SKM-1 treated with dmso at 0.1 percent for 144 hours (cell line): ENCODE results near the gene STAT5B.
A peak's percentile ranks its signal among the peaks of the same experiment; 100 is the strongest.
"Not testable (repeated sequence)": the region's sequence is repeated elsewhere in the genome, so short reads cannot be mapped to it uniquely, and the experiment has no call there.

Experiments
- DNase-seq: peaks from one replicate; lab custom pipeline; 2025; ENCODE audit not compliant: unreplicated experiment; lab: John Stamatoyannopoulos, UW

STAT5B gene

DNA sequence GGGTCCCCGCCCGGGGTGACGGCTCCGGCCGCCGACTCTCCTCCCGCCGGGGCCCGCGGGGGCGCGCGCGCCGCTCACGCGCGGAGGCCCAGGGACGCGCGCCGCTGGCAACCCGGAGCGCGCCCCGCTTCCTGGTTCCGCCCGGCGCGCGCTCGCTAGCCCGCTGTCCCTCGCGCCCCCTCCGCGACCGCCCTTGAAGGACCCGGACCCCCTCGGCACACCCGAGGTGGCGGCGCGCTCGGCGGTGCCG lies at the start of gene STAT5B:
STAT5B (minus strand) TSS at position 33 of the 250 bp plus-strand sequence. CDS start 44,264 bp downstream, outside the sequence.
- peak; percentile 43 for DNase-seq

DNA sequence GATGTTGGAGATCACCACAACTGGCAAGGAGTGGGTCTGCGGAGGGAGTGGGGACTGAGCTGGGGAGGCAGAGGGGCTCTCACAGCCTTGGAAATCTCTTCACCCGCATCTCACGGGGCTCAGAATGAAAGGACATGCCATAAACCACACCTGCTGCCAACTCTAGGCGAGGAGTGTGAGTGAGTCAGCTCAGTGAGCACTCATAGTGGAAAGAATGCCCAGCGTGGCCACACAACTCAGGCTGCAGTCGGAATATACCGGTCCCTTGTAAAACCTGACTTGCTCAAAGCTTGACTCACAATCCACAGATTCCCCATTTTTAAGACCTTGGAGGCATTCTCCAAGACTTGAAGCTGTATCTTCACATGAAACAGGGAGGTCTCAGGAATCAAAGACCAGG lies 48.8 kb upstream of the STAT5B start:
- DNase-seq, result no peak

DNA sequence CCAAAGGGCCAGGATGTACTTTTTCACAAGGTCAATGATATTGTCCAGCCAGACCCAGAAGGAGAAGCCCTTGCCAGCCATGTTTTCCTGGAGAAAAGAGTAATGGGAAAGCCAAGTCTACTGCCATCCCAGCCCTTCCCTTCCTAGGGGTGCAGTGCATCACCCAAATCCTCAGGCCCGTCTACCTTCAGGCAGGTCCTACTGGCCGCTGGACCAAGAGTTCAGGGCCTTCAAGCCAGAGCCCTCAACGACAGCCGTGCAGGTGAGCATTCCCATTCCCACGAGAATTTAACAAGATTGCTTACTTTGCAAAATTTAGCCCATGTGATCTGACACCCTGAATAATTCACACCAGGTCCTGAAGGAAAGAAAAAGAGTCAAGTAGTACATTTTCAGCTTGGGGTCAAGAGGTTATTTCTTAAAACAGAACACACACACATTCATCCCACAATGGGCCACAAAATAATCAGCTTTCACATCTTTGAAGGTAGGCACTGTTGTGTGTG lies 47.1 kb upstream of the STAT5B start:
- DNase-seq, result no peak

DNA sequence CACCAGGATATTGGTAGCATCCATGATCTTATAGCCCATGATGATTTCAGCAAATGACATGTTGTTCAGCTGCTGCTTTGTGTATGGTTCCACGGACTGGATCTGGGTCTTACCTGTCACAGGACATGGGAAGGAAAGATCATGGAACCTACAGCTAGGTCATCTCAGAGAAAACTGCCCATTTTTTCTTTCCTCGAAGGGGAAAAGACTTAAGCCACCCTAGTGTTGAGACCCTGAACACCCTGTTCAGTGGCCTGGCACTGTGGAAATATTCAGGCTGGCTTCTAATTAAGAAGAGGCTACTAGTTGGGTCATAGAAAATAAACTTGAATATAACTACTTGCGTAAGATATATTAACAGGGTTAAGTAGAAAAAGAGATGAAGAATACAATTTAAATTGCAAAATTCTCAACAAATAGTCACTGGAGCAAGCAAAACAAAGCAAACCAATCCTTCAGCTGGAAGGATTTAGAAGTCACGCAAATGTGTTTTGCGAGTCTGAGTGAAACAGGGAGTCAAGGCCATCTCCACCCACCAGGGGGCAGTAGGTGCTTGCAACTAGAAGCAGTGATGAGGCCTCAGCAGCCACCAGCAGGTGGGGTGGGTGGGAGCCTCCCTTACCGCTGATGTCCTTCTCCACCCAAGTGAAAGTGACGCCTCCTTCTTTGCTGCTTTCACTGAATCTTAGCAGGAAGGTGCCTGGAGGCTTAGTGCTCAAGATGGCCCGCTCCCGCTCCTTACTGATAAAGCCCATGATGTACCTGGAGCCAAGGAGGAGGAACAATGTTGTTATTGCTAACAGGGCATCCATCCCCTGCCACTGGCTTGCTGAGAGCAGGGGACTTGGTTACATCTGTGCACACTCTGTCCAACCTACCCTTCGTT lies 46.4 kb upstream of the STAT5B start:
- peak; percentile 84 for DNase-seq

DNA sequence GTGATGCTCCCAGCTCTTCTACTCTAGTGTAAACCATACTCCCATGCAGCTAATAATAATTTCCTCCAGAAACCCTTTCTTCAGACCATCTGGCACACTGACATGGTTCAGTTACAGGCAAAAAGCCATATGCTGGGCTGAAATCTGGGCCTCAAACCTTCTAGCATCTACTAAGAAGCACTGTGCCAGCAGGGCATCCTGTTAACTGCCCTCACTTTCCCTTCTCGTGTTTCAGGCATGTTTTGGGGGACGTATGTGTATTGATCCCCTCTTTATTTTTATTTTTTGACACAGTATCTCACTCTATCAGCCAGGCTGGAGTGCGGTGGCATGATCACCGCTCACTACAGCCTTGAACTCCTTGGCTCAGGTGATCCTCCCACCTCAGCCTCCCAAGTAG lies 45.4 kb upstream of the STAT5B start:
- DNase-seq, result no peak

DNA sequence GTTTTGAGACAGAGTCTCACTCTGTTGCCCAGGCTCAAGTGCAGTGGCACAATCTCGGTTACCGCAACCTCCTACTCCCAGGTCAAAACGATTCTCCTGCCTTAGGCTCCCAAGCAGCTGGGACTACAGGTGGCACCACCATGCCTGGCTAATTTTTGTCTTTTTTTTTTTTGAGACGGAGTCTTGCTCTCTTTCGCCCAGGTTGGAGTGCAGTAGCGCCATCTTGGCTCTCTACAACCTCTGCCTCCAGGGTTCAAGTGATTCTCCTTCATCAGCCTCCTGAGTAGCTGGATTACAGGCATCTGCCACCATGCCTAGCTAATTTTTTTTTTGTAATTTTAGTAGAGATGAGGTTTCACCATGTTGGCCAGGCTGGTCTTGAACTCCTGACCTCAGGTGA lies 41.8 kb upstream of the STAT5B start:
- DNase-seq, result not testable (repeated sequence)

DNA sequence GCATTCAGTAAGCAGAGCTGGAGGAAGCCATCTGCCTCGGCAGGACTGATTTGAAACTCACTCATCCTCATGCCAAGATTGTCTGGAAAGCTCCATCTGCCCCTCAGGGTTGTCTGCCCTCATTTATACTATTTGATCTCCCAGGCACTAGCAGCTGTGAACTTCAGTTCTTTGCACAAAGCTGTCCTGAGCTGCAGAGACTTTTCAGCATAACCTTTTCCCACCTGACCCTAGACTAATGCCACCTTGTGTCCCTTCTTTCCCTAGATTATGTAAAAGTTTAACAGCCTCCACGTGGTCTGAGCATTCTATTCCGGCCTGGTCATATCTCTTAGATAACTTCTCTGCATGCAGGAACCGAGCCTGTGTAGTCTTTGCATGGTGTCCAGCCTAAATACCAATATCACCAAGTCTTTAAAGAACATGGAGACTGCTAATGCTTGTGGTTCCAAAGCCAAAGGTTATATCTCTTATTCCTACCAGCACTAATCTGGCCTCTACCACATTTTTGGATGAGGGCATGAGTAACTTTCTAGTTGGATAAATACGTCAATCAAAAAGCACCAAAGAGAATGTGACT lies 41.2 kb upstream of the STAT5B start:
- no peak for DNase-seq

DNA sequence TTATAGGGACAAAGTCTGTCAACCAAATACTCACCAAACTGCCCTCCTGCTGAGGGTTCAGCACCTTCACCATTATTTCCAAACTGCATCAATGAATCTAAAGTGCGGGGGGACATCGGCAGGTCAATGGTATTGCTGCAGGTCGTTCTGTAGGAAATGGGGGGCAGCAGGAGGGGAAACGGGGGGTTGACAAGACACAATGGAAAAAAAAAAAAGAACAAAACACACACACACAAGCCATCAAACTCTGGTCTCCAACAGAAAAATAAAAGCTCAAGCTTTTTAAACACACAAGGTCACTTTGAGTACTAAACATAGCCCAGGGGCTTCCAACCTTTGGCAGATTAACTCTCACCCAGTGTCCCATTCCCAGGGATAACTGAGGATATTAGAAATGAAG lies 40.6 kb upstream of the STAT5B start:
- DNase-seq, result no peak

DNA sequence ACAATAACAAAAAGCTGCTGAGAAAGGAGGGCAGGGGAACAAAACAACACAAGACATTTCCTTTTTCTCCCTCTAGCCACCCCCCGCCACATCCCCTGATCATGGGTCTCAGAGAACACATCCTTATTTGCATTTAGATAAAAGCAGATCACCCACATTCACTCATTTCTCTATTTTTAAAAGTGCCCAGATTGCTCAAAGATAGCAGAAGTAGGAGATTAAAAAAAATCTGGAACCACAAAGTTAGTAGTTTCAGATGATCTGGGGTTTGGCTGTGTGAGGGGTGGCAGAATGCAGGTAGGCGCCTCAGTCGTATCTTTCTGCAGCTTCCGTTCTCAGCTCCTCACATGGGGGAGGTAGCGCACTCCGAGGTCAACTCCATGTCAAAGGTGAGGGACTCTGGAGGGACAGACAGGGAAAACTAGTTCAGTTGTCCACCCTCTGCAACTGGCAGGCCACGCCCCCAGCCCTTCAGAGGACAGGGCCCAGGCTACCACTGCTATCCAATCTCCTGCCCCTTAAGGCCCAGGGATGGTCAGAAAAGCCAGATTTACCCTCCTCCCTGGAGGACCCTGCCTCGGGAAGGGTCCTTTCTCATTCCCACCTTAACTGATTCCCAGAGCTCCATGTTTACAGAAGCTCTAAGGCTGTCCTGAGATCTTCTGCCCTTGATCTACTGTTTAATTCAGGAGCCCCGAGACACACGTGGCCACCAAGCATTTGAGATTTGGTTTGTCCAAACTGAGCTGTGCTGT lies 39.4 kb upstream of the STAT5B start:
- DNase-seq, result no peak

DNA sequence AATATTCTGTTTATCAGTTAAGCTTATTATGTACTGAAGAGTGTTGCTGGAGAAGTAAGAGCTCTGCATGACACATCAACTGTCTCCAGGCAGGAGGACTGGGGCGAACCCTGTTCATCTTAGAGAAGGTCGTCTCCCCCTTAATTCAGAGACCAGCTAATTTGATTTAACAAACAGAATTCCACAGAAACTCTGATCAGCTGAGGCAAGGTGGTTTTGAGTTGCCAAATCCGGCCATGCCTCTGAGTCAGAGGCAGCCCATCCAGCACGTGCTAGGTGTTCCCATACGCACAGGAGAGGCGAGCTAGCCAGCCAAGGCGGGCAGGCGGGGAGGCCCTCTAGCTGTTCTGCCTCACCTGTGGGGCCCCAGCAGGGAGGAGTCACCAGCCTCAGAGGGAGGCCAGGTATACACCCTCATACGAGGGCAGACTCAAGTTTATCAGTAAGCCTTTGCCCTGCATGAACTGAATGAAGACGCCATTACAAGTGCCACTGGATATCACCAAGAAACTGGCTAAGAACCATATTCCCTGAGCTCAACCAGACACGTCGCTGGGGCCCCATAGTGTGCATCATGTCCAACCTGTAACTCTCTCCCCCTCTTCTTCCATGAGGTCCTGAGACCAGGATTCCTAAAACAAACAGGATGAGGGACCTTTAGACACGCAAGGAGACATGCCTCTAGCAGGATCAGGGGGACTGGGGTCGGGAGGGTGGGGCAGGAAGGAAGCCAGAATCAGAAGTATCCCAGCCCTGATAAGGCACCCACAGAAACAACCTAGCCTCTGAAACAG lies 37.8 kb upstream of the STAT5B start:
- DNase-seq, result no peak

DNA sequence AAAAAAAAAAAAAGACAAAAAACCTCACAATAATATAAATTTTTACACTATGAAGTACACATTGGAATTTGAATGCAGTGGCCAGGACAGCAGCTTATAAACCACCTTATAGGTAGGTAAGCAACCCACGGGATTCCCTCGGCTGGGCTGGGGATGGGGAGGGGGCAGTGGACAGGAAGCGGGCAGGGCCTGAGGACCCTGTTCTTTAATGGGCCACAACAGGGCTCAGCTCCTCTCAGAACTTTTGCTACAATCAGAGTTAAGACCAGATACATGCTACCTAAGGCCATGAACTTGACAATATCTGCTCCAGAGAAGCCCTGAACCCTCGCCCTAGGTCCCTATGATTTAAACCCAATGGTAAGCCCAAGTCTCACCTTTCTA lies 37.2 kb upstream of the STAT5B start:
- no peak for DNase-seq

DNA sequence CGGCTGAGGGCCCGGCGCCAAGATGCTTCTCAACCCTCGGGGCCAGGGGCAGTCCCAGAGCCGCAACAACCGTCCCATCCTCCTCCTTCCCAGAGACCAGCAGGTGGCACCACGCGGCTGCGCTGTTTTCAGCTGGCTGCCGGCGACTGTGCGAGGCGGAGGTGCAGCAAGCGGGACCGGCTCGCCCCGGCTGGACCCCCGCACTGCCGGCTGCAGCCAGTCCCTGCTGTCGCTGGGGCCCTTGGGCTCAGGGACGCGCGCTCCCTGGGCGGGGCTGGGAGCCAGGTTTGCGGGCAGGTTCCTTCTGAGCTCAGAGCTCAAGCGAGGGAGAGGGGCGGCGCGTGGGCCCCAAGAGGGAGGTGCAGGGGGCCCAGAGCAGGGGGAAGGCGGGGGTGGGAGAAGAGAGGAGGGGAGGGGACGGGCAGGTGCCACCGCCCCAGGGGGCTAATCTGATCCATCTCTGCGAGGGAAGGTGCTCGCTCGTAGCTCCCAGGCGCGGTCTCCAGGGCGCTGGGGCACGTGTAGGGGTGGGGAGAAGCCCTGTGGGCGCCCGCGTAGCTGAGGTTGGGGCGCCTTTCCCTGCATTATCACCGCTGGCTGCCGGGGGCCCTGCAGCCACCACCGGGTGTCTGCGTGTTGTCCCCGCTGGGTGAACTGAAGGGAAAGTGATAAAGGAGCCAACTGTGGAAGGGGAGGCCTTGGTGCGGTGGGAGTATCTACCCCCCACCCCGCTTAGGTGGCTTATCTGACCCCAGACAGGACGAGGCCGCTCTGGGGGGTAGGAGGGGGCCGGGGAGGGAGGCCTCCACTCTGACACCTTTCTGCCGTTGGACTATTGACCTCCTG lies 36.3 kb upstream of the STAT5B start:
- no peak for DNase-seq

DNA sequence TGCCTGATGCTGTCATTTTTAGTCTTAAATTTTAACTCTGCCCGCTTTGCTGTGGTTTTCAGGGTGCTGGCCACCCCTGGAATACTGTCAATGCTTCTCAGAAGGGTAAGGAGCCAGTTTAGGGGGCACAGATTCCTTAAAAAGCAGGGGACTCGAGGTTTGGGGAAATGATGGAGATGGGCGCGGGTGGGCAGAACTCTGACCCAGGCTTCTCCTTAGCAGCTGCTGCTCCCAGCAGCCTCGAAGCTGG lies 35.8 kb upstream of the STAT5B start:
- no peak for DNase-seq

DNA sequence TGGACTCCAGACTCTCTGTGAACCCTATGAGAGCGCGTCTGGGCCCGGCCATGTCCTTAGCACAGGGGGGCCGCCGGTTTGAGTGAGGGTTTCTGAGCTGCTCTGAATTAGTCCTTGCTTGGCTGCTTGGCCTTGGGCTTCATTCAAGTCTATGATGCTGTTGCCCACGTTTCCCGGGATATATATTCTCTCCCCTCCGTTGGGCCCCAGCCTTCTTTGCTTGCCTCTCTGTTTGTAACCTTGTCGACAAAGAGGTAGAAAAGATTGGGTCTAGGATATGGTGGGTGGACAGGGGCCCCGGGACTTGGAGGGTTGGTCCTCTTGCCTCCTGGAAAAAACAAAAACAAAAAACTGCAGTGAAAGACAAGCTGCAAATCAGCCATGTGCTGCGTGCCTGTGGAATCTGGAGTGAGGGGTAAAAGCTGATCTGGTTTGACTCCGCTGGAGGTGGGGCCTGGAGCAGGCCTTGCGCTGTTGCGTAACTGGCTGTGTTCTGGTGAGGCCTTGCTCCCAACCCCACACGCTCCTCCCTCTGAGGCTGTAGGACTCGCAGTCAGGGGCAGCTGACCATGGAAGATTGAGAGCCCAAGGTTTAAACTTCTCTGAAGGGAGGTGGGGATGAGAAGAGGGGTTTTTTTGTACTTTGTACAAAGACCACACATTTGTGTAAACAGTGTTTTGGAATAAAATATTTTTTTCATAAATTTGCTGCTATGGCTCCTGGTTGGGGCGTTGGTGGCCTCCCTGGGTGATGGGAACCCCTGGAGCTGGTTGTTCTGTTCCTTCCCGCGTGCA lies 35.2 kb upstream of the STAT5B start:
- peak; percentile 46 for DNase-seq

DNA sequence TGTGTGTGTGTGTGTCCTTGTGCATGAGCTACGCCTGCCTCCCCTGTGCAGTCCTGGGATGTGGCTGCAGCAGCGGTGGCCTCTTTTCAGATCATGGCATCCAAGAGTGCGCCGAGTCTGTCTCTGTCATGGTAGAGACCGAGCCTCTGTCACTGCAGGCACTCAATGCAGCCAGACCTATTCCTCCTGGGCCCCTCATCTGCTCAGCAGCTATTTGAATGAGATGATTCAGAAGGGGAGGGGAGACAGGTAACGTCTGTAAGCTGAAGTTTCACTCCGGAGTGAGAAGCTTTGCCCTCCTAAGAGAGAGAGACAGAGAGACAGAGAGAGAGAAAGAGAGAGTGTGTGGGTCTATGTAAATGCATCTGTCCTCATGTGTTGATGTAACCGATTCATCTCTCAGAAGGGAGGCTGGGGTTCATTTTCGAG lies 34.6 kb upstream of the STAT5B start:
- no peak for DNase-seq

DNA sequence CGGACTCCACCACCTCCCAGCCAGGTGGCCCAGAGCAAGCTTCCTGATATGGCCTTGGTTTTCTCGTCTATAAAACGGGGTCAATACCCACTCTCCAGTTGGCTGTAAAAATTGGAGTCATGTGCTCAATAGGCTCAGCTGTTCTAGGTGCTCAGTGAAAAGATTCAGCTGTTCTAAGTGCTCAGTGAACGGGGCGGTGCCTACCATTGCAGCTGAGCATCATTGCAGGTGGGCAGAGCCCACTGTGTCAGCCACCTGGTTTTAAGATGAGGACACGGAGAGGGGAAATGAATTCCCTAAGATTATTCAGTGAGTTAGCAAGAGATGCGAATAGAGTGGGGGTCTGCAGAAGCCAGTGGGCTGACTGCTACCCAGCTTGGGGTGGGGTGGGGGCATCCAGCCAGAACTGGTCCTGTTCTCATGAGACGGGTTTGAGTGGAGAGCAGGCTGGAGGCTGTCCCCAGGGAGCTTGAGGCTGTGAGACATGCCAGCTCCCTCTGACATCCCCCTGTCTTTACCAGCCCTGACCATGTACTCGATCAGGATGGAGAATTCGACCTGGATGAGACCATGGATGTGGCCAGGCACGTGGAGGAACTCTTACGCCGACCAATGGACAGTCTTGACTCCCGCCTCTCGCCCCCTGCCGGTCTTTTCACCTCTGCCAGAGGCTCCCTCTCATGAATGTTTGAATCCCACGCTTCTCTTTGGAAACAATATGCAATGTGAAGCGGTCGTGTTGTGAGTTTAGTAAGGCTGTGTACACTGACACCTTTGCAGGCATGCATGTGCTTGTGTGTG lies 34.0 kb upstream of the STAT5B start:
- DNase-seq, result no peak

DNA sequence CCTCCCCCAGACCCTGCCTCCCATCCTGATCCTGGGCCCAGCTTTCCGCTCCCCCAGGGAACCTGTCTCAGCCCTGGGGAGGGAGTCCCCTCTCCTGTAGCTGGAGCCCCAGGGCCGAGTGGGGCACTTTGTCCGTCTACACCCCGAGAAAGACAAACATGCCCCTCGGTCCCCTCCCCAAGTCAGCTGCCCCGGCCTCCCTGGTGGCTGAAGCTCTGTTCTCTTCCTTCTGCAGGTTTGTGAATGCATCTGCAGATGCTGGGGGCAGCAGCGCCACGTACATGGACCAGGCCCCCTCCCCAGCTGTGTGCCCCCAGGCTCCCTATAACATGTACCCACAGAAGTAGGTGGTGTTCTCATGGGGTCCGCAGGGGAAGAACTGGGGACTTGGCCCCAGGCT lies 33.0 kb upstream of the STAT5B start:
- DNase-seq, result no peak

DNA sequence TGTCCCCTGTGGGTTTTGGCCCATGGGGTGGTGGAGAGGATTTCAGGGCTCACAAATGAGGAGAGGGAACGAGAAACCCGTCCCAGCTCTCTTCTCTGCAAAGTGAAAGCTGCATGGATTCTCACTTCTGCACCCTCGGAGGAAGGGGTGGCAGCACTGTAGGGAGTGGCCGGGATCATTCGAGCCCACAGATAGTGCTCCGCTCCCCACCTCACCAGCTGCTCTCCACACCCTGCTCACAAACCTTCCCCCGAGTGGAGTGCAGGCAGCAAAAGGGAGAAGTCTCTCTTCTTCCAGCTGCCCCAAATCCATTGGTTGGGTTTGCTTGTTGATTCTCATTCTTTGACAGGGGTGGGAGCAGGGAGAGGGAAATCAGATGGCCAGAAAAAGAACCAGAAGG lies 32.3 kb upstream of the STAT5B start:
- DNase-seq, result no peak

DNA sequence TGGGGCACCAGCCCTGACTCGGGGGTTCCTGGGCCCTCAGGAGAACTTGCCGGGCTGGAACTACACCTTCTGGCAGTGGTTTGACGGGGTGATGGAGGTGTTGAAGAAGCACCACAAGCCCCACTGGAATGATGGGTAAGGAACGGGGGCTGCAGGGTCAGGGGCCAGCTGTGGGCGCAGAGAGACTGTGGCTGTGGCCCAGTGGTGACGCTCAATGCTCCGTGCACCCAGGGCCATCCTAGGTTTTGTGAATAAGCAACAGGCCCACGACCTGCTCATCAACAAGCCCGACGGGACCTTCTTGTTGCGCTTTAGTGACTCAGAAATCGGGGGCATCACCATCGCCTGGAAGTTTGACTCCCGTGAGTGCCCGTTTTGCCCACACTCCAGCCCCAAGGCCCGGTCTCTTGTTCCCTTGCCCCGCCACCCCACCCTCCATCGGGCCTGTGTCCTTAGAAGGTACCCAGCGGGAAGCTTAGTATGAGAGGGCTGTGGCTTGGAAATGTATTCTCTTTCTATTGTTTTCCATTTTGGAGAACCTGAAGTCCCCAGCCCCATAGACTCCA lies 31.3 kb upstream of the STAT5B start:
- no peak for DNase-seq
